NK-92 (cell line): ENCODE results near the gene KRT3.
"Not testable (repeated sequence)": the region's sequence is repeated elsewhere in the genome, so short reads cannot be mapped to it uniquely, and the experiment has no call there.

ENCODE experiments used
- DNase-seq: peaks from one replicate; lab custom pipeline; 2025; ENCODE audit not compliant: unreplicated experiment; lab: John Stamatoyannopoulos, UW

The KRT3 gene

DNA sequence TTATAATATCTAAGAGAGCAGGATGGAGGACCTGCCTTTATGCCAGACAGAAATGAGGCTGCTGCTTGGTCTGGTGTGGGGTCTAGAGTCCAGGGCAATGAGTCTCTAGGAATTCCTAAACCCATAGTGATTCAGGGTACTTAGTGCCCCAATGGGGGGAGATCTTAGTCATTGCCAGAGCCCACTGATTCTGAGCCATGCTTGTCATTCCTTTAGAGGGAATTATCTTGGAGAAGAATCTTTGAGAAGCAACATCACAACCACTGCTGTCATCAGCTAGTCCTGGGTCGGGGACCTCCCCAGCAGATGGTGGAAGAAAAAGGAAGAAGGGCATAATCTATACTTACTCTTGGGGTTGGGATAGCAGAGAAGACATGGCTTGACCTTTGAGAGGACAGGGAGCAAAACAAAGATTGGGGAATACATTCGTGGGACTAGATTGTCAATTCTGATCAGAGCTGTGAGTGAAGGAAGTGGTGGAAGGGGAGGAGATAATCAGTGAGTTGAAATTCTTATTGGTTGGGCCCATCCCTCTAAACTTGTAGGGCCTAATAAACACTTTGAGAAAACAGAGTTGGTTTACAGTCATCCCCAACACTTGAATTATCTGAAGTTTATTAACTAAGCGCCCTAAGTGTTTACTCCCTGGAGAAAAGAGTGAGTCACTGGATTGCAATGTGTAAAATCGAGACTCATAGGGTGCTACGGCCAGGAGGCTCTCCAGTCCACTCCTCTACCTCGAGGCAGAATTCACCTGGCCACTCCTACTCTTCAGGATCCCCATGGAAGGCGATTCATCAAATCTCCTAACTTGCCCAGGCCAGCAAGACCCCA is 3.0 kb upstream of the KRT3 start:
- DNase-seq, result no peak

DNA sequence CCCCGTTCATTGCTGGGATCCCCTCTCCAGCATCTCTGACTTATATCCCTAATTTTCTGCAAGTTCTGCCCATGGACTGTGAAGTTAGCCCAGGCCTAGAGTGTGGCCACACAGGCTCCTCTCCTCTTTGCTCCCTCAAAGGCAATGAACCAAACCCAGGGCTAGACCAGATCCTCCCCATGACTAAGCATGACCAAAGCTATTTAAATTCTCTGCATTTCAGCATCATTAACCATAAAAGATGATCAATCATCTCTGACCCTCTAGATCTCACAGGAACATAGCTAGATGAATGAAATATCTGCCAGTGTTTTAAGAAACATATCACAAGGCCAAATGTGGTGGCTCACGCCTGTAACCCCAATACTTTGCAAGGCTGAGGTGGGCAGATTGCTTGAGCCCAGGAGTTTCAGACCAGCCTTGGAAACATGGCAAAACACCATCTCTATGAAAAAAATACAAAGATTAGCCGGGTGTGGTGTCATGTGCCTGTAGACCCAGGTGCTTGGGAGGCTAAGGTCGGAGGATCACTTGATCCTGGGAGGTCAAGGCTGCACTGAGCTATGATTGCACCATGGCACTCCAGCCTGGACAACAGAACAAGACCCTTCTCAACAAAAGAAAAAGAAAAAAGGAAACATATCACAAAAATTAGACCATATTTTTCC is 2.2 kb upstream of the KRT3 start:
- no peak for DNase-seq

DNA sequence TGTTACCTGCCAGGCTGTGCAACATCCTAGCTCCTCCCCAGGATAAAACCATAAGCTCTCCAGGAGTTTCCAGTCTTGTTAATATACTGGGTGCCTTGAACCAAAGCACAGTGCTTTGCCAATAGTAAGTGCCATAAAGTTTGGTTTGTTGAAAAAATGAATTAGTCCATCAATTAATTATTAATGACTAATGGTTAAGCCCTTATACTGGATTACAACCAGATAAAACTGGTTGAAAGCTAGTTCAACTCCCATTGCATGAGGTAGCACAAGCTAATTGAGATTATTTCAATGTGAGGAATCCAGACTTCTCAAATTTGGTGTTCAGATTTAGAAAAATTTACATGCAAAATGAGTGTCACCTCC is 1.6 kb upstream of the KRT3 start:
- DNase-seq, result no peak

DNA sequence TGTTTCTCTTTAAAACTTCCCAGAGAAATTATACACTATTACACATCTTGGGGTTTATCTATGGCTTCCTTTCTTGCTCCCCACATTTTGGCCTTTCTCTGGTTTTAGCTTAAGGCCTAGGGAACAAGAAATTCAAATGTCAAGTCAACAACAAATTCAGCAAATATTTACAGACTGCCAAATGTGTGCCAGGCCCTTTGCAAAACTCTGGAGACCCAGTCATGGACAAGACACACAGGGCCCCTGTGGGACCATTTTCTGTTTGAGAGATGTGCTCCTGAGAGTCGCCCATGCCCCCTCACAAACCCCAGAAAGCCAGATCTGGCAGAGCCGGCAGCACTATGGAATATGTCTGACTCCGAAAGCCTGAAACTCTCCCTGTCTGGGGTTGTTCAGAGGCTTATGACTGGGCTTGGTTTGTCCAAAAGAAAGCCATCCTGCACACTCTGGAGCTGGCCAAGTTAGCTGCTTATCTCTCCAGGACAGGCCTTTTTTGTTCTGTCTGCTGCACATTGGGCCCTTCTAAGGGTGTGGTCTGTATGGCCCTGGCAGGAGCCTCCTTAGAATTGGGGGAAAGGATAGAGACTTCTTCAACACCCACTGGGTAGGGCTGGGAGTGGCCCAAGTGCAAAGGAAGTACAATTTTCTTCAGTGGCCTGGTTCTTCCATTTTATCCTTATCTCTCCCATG is 1.1 kb upstream of the KRT3 start:
- DNase-seq, result no peak

DNA sequence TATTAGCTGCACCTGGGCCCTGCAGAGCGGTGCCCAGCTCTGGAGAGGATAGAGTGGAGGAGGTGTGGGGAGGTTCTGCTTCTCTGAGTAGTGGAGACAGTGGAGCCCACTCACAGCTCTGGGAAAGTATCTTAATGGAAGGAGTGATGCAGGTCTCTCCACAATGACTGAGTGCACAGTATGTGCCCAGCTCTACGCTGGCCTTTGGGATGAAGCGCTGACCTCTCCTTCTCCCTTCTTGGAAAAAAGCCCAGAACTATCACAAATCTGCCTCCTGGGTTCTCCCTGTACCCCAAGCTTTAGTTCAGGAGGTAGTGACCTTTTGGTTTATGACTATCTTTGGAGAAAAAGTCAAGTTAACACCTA is 495 bp upstream of the KRT3 start:
- no peak for DNase-seq

DNA sequence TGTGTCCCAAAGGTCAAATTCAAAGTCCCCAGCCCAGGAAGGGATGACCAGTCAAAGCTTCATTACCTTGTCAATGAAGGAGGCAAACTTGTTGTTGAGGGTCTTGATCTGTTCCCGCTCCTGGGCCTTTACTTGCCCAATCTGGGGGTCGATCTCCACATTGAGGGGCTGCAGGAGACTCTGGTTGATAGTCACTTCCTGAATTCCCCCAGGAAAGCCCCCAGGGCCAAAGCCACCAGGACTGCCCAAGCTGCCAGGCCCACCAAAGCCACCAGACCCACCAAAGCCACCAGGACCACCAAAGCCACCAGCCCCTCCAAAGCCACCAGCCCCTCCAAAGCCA is 614 bp downstream of the KRT3 start:
- not testable (repeated sequence) for DNase-seq

DNA sequence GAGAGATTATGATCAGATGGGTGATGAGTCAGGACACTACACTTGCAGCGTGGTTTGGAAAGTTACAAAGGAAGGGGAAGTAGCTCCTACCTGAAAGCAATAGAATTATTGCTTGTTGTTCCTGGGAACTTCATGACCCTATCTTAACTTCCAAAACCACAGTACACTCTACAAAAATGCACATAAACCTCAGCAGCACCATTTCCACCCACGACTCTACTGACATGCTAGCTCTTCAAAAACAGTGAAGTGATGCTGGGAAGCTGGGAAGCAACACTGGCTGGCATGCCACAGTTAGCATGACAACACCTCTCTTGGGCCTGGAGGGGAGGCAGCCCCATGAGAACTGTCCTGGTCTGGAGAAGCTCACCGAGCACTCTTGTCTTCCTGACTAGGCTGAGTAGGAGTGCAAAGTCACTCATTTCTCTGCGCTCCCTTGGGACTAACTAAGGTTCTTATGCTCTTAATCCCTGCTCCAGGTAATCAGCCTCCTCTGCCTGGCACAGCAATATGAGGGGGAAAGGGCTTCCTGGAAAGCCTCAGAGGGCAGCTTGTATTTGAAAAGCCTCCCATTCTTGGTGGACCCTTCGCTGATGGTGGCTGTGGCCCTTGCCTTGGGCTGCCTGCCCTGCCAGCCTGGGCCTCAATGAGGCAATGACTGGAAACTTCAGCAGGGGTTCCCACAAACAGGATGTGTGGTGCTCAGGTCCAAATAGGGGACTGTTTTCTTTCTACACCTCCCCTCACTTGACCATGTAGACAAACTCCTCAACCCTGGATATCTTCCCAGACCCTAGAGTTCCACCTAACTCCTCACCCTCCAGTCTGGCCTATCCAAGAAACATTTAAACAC is 1.2 kb downstream of the KRT3 start:
- no peak for DNase-seq

DNA sequence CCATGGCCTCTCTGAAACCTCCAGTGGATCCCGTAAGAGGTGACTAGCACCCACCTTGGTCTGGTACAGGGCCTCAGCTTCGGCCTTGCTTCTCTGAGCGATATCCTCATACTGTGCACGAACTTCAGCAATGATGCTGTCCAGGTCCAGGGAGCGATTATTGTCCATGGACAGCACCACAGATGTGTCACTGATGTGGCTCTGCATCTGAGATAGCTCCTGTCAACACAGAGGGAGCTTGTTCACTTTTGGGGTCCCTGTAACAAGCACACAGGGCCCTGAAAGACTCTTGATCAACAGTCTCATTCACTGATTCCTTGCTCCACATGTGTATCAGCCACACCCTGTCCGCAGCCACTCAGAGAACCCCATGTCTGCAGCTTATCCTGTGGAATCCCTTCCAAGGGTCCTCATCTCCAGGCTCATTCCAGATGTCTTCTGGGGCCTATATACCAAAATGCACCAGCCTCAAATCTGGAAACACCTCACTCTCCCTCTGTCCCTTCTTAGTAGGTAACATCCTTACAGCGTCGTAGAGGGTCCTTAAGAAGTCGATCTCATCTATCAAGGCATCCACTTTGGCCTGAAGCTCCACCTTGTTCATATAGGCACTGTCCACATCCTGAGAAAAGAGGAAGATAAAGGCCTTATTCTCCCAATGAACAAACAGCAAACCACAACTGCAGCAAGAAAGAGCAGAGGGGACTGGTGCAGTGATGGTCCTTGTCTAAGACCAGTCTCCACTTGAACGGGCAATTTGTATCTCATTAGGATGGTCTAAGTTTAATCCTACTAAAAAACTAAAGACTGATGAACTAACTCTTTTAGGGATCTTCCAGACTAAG is 3.5 kb downstream of the KRT3 start:
- DNase-seq, result no peak

DNA sequence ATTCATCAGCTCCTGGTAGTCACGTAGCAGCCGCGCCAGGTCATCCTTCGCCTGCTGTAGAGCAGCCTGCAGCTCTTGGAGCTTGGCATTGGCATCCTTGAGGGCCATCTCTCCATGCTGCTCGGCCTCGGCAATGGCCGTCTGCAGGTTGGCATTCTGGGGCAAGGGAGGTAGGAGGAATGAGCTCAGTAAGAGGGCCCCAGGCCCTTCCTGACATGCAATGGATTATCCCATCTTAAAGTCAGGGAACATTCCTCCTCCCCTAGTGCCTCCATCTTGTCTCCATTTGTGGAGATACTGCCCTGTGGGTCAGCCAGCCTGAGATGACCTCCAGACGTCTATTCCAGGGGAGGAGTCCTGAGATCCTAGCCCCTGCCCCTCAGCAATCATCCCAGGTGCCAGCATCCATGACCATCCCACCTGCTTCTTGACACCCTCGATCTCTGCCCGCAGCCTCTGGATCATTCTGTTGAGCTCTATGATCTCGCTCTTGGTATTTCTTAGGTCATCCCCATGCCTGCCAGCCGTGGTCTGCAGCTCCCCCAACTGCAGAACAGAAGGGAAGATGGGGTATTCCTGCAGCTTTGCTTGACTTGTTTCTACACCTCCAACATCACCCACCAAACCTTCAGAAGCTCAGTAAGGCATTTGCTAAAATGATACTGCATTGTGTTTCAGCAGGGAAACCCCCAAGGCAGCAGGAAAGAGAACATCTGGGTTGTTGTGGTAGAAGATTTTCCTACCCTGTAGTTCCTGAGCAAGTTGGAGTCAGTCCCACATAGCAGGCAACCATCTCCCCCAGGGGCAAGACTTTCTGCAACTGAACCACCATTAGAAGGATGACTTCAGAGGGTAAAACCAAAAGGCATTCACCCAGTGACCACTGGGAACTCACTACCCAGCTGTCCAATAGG is 4.4 kb downstream of the KRT3 start:
- DNase-seq, result no peak

DNA sequence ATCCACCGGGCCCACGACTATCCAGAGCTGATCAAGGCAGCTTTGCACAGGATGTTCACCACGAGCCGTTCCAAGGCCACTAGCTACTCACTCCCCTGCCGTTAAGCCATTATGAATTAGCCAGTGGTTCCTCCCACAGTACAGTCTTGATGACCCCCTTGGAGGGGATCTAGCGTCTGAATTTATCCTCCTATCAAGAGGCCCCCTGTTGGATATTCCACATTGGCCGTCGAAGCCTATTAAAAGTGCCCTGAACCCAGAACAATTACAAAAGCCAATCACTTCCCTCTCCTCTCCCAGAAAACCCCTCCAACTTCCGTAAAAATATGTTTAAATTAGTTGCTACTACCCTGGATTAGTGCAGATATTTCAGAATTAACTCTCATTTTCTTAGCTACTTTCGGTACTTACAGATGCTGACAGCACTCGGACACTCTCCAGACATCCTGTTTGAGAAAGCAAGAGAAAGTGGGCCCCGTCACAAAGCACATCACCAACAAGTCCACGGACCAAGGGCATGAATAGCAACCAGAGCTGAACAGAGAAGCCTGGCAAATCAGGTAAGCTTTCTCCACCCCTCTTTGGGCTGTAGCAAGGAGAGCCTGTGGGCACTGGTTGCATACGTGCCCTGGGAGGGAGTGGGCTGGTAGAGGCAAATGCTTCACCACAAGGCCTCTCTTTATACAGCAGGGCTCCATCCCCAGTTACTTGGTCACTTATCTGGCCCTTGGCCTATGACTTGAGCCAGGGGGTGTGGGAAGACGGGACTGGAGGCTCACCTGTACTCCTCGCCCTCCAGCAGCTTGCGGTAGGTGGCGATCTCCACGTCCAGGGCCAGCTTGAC is 5.3 kb downstream of the KRT3 start:
- DNase-seq, result no peak

DNA sequence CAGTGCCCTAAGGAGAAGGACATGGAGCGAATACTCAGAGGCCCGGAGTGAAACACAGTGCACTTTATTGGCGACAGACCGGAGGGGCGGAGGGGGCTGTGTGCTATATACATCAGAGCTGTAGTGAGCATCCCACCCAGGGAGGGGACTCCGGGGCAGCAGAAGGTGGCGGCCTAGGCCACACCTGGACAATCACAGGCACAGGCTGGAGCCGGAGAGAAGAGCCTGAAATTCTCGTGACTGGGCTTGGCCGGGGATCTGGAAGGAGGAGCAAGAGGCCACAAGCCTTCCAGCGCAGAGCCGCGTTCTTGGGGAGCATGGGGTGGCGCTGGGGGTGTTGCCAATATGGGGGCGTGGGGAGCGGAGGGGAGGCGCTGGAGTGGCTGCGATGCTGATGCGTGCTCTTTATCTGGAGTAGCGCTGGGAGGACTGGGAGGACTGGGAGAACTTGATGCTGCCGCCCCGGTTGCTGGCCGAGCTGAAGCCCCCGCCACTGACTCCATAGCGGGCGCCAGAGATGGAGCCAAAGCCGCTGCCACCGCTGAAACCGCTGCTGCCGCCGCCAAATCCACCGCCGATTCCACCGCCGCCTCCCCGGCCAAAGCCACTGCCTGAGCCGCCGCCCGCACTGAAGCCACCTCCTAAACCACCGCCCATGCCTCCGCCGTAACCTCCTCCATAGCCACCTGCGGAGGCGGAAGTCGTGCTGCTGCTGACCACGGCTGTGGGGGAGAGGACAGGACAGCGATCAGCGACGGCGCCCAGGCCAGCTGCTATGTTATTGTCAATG is 6.1 kb downstream of the KRT3 start:
- DNase-seq, result no peak

DNA sequence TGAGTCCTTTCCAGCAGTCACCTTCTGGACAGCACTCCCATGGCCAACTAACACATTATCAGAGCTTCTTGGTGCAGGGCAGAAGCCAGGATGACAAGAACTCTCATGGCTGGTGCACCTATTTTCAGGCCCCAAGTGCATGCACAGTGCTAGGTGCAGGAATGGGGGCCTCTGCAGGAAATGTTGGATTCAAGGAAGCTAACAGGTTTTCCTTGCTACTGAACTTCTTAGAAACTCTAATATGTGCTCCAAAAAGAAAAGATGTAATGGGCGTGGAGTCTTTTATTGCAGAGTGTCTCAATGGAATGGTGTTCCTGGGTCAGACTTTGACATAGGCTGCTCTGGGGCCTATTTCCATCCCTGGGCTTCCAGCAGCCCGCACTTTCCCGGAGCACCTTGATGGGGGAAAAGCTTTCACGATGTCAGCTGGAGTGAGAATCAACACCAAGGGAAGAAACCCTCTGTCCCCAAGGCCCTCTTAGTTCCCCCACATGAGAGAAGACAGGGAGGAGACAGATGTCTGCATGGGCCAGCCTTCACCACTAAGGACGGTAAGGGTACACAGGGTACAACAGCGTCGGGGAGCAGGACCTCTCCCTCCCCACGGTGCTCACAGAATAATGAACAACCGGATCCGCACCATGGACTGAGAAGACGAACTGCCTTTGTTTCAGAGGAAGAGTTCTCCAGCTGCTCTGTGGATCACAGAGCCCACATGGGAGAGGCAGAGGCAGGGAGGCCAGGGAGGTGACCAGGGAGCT is 6.9 kb downstream of the KRT3 start:
- no peak for DNase-seq

DNA sequence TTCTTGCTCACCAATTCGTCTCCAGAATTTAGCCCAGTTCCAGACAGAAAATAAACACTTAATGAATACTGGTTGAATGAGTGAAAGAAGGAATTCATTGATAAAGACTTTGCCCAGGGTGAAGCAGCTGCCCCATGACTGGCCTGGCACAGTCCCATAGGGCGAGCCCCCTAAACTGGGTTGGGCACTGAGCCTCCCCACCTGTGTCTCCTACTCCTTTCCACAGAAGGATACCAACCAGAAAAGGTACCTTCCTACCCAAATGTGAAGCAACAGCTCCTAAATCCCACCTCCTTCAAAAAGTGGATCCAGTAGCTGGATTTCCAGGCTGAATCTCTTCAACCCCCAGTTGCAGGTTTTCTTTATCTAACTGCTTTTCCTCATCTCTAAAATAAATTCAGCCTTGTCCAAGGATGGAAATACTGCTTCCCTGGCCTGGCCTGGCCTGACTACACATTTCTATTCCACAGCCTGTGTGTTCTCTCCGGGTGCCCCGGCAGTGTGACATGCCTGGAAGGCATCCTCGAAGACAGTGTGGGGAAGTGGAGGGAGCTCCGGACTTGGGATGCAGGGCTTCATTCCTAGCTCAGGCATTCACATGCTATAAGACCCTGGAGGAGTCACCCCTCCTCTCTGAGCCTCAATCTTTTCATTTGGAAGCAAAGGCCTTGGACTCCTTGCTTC is 7.6 kb downstream of the KRT3 start:
- DNase-seq, result no peak

DNA sequence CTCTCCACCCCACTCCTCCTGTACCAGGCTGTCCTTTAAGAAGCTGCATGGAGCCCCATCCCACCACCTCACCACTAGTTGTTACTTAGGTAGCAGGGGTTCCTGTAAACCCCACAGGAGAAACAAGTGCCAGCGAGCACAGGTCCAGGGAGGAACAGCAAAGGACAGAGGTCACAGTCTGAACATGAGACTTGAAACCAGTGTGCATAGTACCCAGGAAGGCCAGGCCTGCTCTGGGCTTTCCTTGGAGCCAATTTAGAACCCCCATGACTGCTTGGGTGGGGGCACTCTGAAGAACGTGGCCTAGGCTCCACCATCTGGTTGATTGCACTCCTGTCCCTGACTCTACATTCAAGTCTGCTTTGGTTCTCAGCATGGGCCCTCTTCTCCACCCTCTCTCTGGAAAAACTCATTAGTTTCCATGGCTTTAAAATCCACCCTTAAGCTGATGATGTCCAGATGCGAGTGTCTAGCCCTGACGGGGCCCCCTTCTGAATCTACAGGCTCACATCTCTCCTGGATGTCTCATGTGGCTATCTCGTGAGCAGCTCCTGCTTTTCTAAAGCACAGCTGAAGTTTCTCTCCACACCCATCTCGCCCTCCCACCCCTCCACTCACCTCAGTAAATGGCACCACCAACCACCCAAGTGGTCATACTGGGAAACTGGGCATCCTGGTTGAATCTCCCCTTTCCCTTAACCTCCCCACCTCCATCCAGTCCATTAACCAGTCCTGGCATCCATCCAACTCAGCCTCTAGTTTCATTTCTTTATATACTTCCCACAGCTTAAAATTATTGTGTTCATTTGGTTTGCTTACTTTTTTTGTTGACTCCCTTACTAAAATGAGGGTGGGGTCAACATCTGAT is 8.4 kb downstream of the KRT3 start:
- no peak for DNase-seq

DNA sequence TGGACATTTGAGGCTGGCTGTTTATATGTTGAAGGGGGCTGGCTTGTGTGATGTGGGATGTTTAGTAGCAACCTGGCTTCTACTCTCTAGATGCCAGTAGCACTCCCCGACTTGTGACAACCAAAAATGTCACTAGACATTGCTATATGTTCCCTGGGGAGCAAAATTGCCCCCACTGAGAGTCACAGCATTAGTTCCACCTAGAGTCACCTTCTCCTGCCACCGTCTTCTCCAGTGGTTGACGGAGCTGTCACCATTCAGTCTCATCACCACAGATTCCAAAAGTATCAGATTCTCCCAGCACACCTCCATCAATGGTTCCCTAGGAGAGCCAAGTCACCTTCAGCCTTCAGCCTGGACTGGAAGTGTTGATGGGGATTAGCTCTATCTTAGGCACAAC is 11.0 kb downstream of the KRT3 start:
- no peak for DNase-seq
